Measurements from ENCODE around the gene TASL.
A peak's percentile ranks its signal among the peaks of the same experiment; 100 is the strongest.
"Not testable (repeated sequence)": the region's sequence is repeated elsewhere in the genome, so short reads cannot be mapped to it uniquely, and the experiment has no call there.

The TASL gene

DNA sequence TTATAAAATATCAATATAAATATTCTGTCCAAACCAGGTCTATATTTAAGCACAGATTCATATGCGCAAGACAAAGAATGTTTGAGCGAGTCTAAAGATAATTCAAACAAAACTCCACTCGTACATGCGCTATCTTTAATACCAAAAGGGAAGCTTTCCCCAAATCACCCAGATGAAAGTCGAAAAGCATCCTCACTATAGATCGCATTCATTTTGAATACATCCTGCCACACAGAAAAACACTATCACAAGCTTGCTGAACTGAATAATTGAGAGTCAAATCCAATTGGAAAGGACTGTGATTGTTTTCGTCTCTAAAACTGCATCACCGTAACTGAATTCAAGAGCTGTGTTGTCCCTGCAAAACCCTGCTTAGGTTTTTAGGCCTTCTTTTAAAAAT lies 685 bp downstream of the TASL start:
- no peak for DNase-seq (ENCODE audit: low read depth)

GRCh38 chrX:30573125-30573524 lies 4.4 kb downstream of the TASL start:
- no peak for DNase-seq (ENCODE audit: low read depth)

DNA sequence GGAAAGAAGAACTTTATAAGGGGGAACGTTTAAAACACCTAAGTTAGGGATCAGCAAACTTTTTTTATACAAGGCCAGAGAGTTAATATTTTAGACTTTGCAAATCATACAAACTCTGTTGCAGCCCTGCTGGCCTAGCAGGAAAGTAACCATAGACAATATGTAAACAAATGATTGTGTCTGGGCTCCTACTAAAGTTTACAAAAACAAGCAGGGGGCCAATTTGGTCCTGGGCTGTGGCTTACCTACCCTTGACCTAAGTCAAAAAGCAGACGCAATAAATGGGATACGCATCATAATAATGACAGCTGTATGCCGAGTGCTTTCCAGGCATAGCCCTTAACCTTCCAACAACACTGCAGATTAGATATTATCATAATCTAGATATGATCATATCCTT lies 4.9 kb downstream of the TASL start:
- no peak for DNase-seq (ENCODE audit: low read depth)

- DNase-seq (ENCODE audit: low read depth), result no peak
Observed at GRCh38 chrX:30572004-30572403, 5.6 kb downstream of the TASL start.

GRCh38 chrX:30570505-30570904 lies 7.1 kb downstream of the TASL start:
- no peak for DNase-seq (ENCODE audit: low read depth)

DNA sequence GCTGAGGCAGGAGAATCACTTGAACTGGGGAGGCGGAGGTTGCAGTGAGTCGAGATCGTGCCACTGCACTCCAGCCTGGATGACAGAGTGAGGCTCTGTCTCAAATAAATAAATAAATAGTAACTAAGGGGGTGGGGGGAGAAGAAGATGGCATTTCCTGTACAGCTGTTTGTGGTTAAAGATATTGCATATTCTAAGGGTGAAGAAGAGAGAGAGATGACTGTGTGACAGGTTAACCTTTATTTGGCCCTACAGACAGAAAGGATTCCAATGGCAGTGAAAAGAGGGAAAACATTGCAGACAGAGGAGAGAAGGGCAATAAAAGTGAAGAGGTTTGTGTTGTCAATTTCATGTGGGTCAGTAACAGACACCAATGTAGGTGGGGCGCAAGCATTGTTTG lies 9.4 kb downstream of the TASL start:
- DNase-seq (ENCODE audit: low read depth), result peak; percentile 35

DNA sequence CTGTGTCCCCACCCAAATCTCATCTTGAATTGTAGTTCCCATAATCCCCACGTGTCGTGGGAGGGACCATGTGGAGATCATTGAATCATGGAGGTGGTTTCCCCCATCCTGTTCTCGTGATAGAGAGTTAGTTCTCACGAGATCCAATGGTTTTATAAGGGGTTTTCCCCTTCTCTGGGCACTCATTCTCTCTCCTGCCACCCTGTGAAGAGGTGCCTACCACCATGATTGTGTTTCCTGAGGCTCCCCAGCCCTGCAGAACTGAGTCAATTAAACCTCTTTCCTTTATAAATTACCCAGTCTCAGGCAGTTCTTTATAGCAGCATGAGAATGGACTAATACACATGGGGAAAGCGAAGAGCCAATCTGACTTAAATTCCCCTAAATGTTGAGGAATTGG lies 14.5 kb downstream of the TASL start:
- not testable (repeated sequence) for DNase-seq (ENCODE audit: low read depth)

GRCh38 chrX:30561191-30561590 lies 16.4 kb downstream of the TASL start:
- DNase-seq (ENCODE audit: low read depth), result no peak

DNA sequence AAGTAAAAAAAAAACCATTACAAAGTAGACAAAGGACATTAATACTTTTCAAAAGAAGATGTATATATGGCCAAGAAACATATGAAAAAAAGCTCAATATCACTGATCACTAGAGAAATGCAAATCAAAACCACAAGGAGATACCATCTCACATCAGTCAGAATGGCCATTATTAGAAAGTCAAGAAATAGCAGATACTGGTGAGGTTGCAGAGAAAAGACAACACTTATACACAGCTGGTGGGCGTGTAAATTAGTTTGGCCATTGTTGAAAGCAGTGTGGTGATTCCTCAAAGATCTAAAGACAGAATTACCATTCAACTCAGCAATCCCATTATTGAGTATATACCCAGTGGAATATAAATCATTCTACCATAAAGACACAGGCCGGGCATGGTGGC lies 39.3 kb downstream of the TASL start:
- DNase-seq (ENCODE audit: low read depth), result no peak

DNA sequence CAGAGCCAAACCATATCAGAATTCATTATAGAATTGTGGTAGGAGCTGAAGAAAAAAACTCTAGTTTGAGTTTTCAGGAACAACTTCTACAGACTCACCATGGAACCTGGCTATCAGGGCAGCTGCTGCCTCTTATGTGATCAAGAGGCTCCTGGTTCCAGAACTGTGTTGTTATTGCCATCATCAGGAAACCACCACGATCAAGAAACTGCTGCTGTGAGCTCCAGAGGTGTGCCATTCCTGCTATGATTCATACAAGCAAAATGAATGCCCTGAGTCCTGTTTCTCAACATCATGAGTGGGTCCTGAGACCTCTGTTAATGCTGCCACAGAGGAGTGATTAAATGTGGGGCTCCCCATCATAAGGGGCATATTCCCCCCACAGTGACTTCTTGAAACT lies 43.7 kb downstream of the TASL start:
- DNase-seq (ENCODE audit: low read depth), result no peak

DNA sequence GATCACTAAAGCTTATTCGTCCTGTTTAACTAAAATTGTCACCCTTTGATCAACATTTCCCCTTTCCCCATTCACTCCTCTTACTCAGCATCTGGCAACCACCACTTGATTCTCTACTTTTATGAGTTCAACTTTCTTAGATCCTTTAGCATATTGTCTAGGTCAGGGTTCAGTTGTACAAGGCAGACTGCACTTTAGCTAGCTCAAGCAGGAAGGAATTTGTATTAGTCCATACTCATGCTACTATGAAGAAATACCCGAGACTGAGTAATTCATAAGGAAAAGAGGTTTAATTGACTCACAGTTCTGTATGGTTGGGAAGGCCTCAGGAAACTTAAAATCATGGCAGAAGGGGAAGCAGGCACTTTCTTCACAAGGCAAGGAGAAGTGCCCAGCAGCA lies 44.3 kb downstream of the TASL start:
- DNase-seq (ENCODE audit: low read depth), result peak; percentile 8

GRCh38 chrX:30530606-30531005 lies 47.0 kb downstream of the TASL start:
- peak; percentile 11 for DNase-seq (ENCODE audit: low read depth)

GRCh38 chrX:30525732-30526131 lies 51.8 kb downstream of the TASL start:
- no peak for DNase-seq (ENCODE audit: low read depth)

DNA sequence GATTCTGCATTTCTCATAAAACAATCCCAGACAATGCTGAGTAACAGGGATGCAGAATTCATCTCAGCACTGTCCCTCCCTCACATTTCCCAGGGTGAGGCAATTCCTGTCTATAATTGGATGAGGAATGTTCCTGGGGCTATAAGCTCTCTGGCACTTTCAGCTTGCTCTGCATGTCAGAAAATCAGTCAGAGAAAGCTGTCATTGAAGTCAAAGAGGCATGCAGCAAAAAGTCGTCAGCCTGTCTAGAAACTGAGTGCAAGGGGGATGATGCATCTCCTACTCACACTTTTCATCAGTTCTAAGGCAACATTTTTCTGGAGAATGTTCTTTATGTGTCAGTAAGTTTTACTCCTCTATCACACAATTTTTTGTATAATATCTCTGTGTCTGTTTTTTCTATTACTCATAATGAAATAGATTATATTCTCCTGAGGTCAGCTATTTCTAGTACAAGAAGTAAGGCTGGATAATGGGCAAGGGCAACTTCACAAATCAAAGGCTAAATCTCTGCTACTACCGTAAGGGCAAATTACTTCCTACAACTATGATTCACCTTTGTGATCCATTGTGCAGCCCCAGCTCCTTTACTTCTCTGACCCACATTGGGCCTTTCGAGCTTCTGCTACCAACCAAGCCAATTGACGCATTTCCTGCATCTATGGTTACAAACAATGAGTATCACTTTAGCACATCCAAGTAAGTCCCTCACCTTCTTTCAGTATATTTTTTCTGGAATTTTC lies 56.0 kb downstream of the TASL start:
- DNase-seq (ENCODE audit: low read depth), result peak; percentile 43

DNA sequence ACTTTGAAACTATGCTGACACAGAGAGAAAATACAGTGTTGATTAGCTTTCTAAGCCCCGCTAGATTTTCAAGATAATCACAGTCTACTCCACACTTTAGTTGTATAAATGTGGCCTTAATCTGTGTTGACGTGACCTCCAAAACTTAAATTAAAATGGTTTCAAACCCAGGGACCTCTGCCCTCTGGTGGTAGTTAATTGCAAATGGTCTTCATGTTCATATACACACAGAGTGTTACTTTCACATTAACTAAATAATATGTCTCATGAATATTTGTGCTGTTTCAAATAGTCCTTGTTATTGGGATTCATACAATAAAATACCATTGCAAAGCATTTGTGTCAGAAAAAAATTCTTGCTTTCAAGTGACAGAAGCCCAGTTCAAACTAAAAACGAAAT lies 64.3 kb downstream of the TASL start:
- no peak for DNase-seq (ENCODE audit: low read depth)
